GM18868 (cell line): ENCODE data around the gene IFNE.
"Not testable (repeated sequence)": the region's sequence is repeated elsewhere in the genome, so short reads cannot be mapped to it uniquely, and the experiment has no call there.

Experiments used
- ATAC-seq: cut with Tn5 transposase; IDR thresholded peaks from one replicate; pipeline ENCODE4 v1.9.1; 2021; ENCODE audit warnings: mild to moderate bottlenecking, moderate library complexity; ENCODE audit not compliant: unreplicated experiment

IFNE gene

GRCh38 chr9:21499912-21500311 lies 17.8 kb upstream of the IFNE start:
- ATAC-seq: no peak

- no peak for ATAC-seq
Measured at GRCh38 chr9:21491756-21492155, 9.6 kb upstream of the IFNE start.

- ATAC-seq: peak; percentile 63
Measured at GRCh38 chr9:21481470-21482056, 550 bp downstream of the IFNE start.

GRCh38 chr9:21479152-21479702 lies 2.9 kb downstream of the IFNE start:
- no peak for ATAC-seq

GRCh38 chr9:21477466-21477865 lies 4.6 kb downstream of the IFNE start:
- no peak for ATAC-seq

GRCh38 chr9:21473236-21473635 lies 8.9 kb downstream of the IFNE start:
- no peak for ATAC-seq

GRCh38 chr9:21470126-21470525 lies 12.0 kb downstream of the IFNE start:
- no peak for ATAC-seq

- peak; percentile 78 for ATAC-seq
Measured at GRCh38 chr9:21465859-21466518, 16.1 kb downstream of the IFNE start.

- no peak for ATAC-seq
Measured at GRCh38 chr9:21465138-21465537, 17.0 kb downstream of the IFNE start.

GRCh38 chr9:21461377-21461776 lies 20.7 kb downstream of the IFNE start:
- no peak for ATAC-seq

- ATAC-seq: peak; percentile 97
Measured at GRCh38 chr9:21455320-21455719, 26.8 kb downstream of the IFNE start.

- ATAC-seq: no peak
Measured at GRCh38 chr9:21454149-21454548, 28.0 kb downstream of the IFNE start.

GRCh38 chr9:21452681-21453080 lies 29.4 kb downstream of the IFNE start:
- ATAC-seq: no peak

GRCh38 chr9:21450733-21451394 lies 31.2 kb downstream of the IFNE start:
- no peak for ATAC-seq

GRCh38 chr9:21449312-21449711 lies 32.8 kb downstream of the IFNE start:
- ATAC-seq: not testable (repeated sequence)

- peak; percentile 94 for ATAC-seq
Measured at GRCh38 chr9:21443849-21444625, 38.1 kb downstream of the IFNE start.

- no peak for ATAC-seq
Measured at GRCh38 chr9:21440139-21440538, 42.0 kb downstream of the IFNE start, which contains the start of gene IFNA1. TSS of gene IFNA1 (plus strand) at chr9:21440439. CDS start at chr9:21440508, 69 bp downstream.

- ATAC-seq: not testable (repeated sequence)
Measured at GRCh38 chr9:21435015-21435383, 47.1 kb downstream of the IFNE start.

- ATAC-seq: peak; percentile 40
Measured at GRCh38 chr9:21434202-21435014, 47.7 kb downstream of the IFNE start.

GRCh38 chr9:21432672-21433425 lies 49.3 kb downstream of the IFNE start:
- peak; percentile 74 for ATAC-seq
